SK-N-SH (cell line): ENCODE data around the gene ADGRG7. TPM values are rescaled to one million over a fixed set of nuclear protein-coding genes. Genes with fewer than 3 reads are reported as not detected.

ENCODE experiments used
- CTCF ChIA-PET: fragments of 300-600, 350-600 bp; formaldehyde crosslinking; extraction: SDS; loops from one replicate; lab custom pipeline; 2021; lab: Yijun Ruan, JAX
- POLR2A ChIA-PET: fragments of 350-600 bp; sonication (Branson Sonifier 250); formaldehyde crosslinking; extraction: SDS; loops from one replicate; lab custom pipeline; 2020; ENCODE audit warnings: antibody characterized with exemption, inconsistent platforms; lab: Yijun Ruan, JAX
- DNase-seq: peaks from one replicate; pipeline ENCODE4 v3.0.0; 2012
- H2AFZ ChIP-seq: fragments of 200-600 bp; sonication (generic); 2 replicates; pipeline ENCODE4 v1.8.1; 2016; ENCODE audit warnings: antibody characterized with exemption, mild to moderate bottlenecking, low read depth
- H3F3A ChIP-seq: fragments of 200-600 bp; sonication (generic); replicated peaks from 2 replicates; pipeline ENCODE3; 2016; ENCODE audit warnings: antibody characterized with exemption, mild to moderate bottlenecking; ENCODE audit not compliant: insufficient read depth
- H3K27ac ChIP-seq, 2 experiments: fragments of 200-500 bp in 1 of 2; fragments of 200-600 bp in 1 of 2; sonication (Bioruptor generic) in 1 of 2; sonication (generic), shearing (Covaris generic) in 1 of 2; 2 replicates each; pipeline versions ENCODE4 v1.5.1 to v1.6.1; 2014 to 2016; ENCODE audit warnings: low read depth in 2 of 2, inconsistent platforms in 1 of 2, low read length in 1 of 2, mild to moderate bottlenecking in 1 of 2, mixed read lengths in 1 of 2
- H3K27me3 ChIP-seq: fragments of 200-600 bp; sonication (generic), shearing (Covaris generic); 2 replicates; pipeline ENCODE4 v1.6.1; 2016; ENCODE audit warnings: mixed run types; ENCODE audit not compliant: insufficient read depth
- H3K36me3 ChIP-seq, 2 experiments: fragments of 200-500 bp in 1 of 2; fragments of 200-600 bp in 1 of 2; sonication (Bioruptor generic) in 1 of 2; sonication (generic) in 1 of 2; replicated peaks in 1 of 2; 2 replicates each; pipeline versions ENCODE3 to v1.5.1; 2014 to 2016; ENCODE audit warnings: low read length in 1 of 2, mild to moderate bottlenecking in 1 of 2; ENCODE audit not compliant: insufficient read depth in 2 of 2, control insufficient read depth in 1 of 2
- H3K4me1 ChIP-seq, 2 experiments: fragments of 200-500 bp in 1 of 2; fragments of 200-600 bp in 1 of 2; sonication (Bioruptor generic) in 1 of 2; sonication (generic), shearing (Covaris generic) in 1 of 2; 2 replicates each; pipeline versions ENCODE4 v1.5.1 to v1.6.1; 2014 to 2016; ENCODE audit warnings: low read depth in 1 of 2, low read length in 1 of 2, mixed run types in 1 of 2; ENCODE audit not compliant: insufficient read depth in 2 of 2, control insufficient read depth in 1 of 2
- H3K4me2 ChIP-seq: fragments of 200-600 bp; sonication (generic), shearing (Covaris generic); 2 replicates; pipeline ENCODE4 v1.6.1; 2017; ENCODE audit warnings: mixed run types
- H3K4me3 ChIP-seq, 2 experiments: fragments of 200-500 bp in 1 of 2; fragments of 200-600 bp in 1 of 2; sonication (Bioruptor generic) in 1 of 2; sonication (generic), shearing (Covaris generic) in 1 of 2; 2 replicates each; pipeline versions ENCODE4 v1.5.1 to v1.8.1; 2014 to 2016; ENCODE audit warnings: low read depth in 2 of 2, inconsistent platforms in 1 of 2, low read length in 1 of 2, mild to moderate bottlenecking in 1 of 2, mixed read lengths in 1 of 2, moderate library complexity in 1 of 2
- H3K79me2 ChIP-seq: fragments of 200-600 bp; sonication (generic); 2 replicates; pipeline ENCODE4 v1.8.1; 2017; ENCODE audit warnings: mild to moderate bottlenecking; ENCODE audit not compliant: insufficient read depth
- H3K9ac ChIP-seq: fragments of 200-600 bp; sonication (generic); 2 replicates; pipeline ENCODE4 v1.6.1; 2017; ENCODE audit warnings: mixed run types
- H3K9me2 ChIP-seq: fragments of 200-600 bp; sonication (generic); 2 replicates; pipeline ENCODE4 v1.6.1; 2017; ENCODE audit warnings: mixed run types
- H3K9me3 ChIP-seq: fragments of 200-600 bp; sonication (generic); 2 replicates; pipeline ENCODE4 v1.6.1; 2017; ENCODE audit warnings: mixed run types, mild to moderate bottlenecking, moderate library complexity
- H4K20me1 ChIP-seq: fragments of 200-600 bp; sonication (generic); 2 replicates; pipeline ENCODE4 v1.6.1; 2017; ENCODE audit warnings: mild to moderate bottlenecking, mixed run types; ENCODE audit not compliant: insufficient read depth
- RAD21 ChIP-seq: IDR thresholded peaks from 2 replicates; pipeline ENCODE4 v1.6.1; 2012; ENCODE audit warnings: mild to moderate bottlenecking, low read length
- RXRA ChIP-seq: IDR thresholded peaks from 2 replicates; pipeline ENCODE4 v1.4.0; 2012; ENCODE audit warnings: low read depth, mild to moderate bottlenecking, borderline replicate concordance
- WGBS: methylation state at CpG from one replicate; pipeline ENCODE4 v1.1.6; 2017; ENCODE audit warnings: low lambda C conversion rate; 5-methylcytosine and 5-hydroxymethylcytosine counted together
- polyA plus RNA-seq, 3 experiments: library from polyadenylated mRNA; depleted of rRNA; stranded (reverse); fragments of >200 nt; gene quantifications; 2 replicates each; pipeline ENCODE4 v1.2.3, GENCODE V29; 2012
- TF ChIP-seq, protein P1 (sequence below): fragments of 200-600 bp; sonication (generic); IDR thresholded peaks from 2 replicates; pipeline ENCODE4 v1.6.1; 2017; ENCODE audit warnings: antibody characterized with exemption, mild to moderate bottlenecking, moderate library complexity
- TF ChIP-seq, protein P2 (sequence below): fragments of 150-350 bp; IDR thresholded peaks from 2 replicates; pipeline ENCODE4 v1.6.1; 2016; ENCODE audit warnings: mild to moderate bottlenecking, low read depth, low read length
- TF ChIP-seq, protein P3 (sequence below): IDR thresholded peaks from 2 replicates; pipeline ENCODE4 v1.6.1; 2012; ENCODE audit warnings: mild to moderate bottlenecking, low read depth, low read length, moderate library complexity

Gene ADGRG7
- polyA plus RNA-seq, 1 of the 3 experiments (the other 2 are of a cell fraction) = not detected

DNA sequence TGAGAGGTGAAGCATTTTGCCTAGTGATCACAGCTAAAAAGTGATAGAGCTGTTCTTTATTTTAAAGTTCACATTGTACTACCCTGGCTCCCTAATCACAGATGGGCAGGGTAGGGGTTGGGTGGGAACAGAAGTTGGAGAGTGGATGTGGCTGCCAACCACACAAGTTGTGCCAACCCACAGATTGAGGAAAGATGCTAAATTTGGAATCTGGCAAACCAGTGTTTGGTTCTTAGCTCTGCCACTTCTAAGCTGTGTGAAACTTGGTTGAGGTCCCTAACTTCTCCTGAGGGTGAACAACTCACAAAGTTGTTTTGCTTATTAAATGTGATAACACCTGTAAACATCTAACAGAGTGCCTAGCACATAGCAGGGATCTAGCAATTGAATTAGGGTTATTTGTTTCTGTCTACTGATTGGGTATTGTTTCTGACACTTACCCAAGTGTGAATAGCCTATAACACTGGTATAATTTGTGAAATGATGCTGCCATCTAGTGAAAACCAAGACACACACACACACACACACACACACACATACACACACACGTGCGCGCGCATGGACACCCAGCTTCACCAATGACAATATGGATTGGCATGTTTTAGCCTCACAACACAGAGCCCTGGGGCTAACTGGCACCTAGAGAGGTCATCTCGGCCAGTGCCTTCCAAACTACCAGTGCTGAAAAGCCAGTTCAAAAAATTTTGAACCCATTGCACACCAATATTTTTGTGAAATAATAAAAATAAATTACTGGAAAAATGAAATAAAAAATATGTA lies 25.3 kb downstream of the ADGRG7 start:
- Histone ChIP-seq H3K4me3 (no peak overlapping the region), H4K20me1 (no peaks in the 10 kb centered on the region), H3K36me3 (no peaks in the 10 kb centered on the region), H3K4me2 (no peak overlapping the region), H3K9ac (no peak overlapping the region), H3F3A (peaks cover 4% of the 10 kb centered on the region), H3K27me3 (no peaks in the 10 kb centered on the region), H2AFZ (no peak overlapping the region), H3K4me1 (no peaks in the 10 kb centered on the region), H3K79me2 (no peaks in the 10 kb centered on the region), H3K9me3 (no peaks in the 10 kb centered on the region), H3K27ac (no peak overlapping the region), H3K9me2 (no peaks in the 10 kb centered on the region)
- CTCF ChIA-PET = interaction anchor here (1.1 to 1.5 kb wide), 3 partner anchors 10 to 804 kb away, joined by 3 to 4 read pairs (median 3); no protein-coding TSS in a partner anchor
- TF ChIP-seq RAD21 = peak; percentile 36
- no peak for TF ChIP-seq RXRA
- TF ChIP-seq, protein P1, sequence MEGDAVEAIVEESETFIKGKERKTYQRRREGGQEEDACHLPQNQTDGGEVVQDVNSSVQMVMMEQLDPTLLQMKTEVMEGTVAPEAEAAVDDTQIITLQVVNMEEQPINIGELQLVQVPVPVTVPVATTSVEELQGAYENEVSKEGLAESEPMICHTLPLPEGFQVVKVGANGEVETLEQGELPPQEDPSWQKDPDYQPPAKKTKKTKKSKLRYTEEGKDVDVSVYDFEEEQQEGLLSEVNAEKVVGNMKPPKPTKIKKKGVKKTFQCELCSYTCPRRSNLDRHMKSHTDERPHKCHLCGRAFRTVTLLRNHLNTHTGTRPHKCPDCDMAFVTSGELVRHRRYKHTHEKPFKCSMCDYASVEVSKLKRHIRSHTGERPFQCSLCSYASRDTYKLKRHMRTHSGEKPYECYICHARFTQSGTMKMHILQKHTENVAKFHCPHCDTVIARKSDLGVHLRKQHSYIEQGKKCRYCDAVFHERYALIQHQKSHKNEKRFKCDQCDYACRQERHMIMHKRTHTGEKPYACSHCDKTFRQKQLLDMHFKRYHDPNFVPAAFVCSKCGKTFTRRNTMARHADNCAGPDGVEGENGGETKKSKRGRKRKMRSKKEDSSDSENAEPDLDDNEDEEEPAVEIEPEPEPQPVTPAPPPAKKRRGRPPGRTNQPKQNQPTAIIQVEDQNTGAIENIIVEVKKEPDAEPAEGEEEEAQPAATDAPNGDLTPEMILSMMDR = peak; percentile 23; the same call in 1 of the 2 replicates
- 81% methylated on average over 5 of the region's 5 CpGs for WGBS
- POLR2A ChIA-PET = interaction anchor here (0.6 kb wide), 1 partner anchor 749 kb away, joined by 3 read pairs; no protein-coding TSS in a partner anchor
- no peak for DNase-seq

DNA sequence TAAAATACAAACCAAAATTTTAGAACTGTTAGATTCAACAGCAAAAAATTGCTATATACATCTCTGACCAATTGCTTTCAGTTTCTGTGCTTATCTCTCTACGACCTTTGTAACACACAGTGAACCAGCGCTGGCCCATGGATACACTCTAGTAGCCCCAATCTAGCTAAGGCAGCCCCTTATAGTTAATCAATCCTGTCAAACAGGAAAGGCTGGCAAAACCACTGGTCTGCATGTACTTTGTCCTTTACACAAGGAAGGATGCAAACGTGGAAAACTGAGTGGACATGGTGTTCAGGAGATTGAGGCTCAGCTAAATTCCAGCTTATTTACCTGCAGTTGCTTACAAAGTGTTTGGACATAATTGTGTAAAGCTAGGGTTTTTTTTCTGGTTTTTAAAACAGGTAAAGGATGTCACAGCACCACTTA lies 25.9 kb downstream of the ADGRG7 start:
- 74% methylated on average over 3 of the region's 3 CpGs for WGBS

More for the DNA sequence above, 25.9 kb downstream of the ADGRG7 start:
- Histone ChIP-seq H3K27me3 (no peaks in the 10 kb centered on the region), H3K9ac (no peak overlapping the region), H3K4me3 (no peak overlapping the region), H3K9me2 (no peaks in the 10 kb centered on the region), H4K20me1 (no peaks in the 10 kb centered on the region), H3K9me3 (no peaks in the 10 kb centered on the region), H3F3A (peaks cover 4% of the 10 kb centered on the region), H2AFZ (no peak overlapping the region), H3K27ac (no peak overlapping the region), H3K4me2 (no peak overlapping the region), H3K4me1 (no peaks in the 10 kb centered on the region), H3K79me2 (no peaks in the 10 kb centered on the region), H3K36me3 (no peaks in the 10 kb centered on the region)
- TF ChIP-seq, protein P2, sequence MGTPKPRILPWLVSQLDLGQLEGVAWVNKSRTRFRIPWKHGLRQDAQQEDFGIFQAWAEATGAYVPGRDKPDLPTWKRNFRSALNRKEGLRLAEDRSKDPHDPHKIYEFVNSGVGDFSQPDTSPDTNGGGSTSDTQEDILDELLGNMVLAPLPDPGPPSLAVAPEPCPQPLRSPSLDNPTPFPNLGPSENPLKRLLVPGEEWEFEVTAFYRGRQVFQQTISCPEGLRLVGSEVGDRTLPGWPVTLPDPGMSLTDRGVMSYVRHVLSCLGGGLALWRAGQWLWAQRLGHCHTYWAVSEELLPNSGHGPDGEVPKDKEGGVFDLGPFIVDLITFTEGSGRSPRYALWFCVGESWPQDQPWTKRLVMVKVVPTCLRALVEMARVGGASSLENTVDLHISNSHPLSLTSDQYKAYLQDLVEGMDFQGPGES = no peak
- TF ChIP-seq, protein P3, sequence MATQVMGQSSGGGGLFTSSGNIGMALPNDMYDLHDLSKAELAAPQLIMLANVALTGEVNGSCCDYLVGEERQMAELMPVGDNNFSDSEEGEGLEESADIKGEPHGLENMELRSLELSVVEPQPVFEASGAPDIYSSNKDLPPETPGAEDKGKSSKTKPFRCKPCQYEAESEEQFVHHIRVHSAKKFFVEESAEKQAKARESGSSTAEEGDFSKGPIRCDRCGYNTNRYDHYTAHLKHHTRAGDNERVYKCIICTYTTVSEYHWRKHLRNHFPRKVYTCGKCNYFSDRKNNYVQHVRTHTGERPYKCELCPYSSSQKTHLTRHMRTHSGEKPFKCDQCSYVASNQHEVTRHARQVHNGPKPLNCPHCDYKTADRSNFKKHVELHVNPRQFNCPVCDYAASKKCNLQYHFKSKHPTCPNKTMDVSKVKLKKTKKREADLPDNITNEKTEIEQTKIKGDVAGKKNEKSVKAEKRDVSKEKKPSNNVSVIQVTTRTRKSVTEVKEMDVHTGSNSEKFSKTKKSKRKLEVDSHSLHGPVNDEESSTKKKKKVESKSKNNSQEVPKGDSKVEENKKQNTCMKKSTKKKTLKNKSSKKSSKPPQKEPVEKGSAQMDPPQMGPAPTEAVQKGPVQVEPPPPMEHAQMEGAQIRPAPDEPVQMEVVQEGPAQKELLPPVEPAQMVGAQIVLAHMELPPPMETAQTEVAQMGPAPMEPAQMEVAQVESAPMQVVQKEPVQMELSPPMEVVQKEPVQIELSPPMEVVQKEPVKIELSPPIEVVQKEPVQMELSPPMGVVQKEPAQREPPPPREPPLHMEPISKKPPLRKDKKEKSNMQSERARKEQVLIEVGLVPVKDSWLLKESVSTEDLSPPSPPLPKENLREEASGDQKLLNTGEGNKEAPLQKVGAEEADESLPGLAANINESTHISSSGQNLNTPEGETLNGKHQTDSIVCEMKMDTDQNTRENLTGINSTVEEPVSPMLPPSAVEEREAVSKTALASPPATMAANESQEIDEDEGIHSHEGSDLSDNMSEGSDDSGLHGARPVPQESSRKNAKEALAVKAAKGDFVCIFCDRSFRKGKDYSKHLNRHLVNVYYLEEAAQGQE = no peak
- ChIA-PET POLR2A (no interaction called here), CTCF (interaction anchor here (1.2 to 1.5 kb wide), 2 partner anchors 10 to 32 kb away, joined by 3 to 4 read pairs; no protein-coding TSS in a partner anchor)
- DNase-seq = no peak
